ENCODE data around the gene TBL1X. TPM values are rescaled to one million over a fixed set of nuclear protein-coding genes. Genes with fewer than 3 reads are reported as not detected.

Gene TBL1X
- total RNA-seq, 1 donor from 2014 or later = 34.5 TPM

GRCh38 chrX:9642270-9642995 is 177.6 kb downstream of the TBL1X start:
- no peak for TF ChIP-seq CTCF (IDR thresholded peaks at IDR 0.05; ENCODE audit: unreplicated experiment)
- Mint-ChIP-seq H3K36me3 (peaks cover 4% of the 10 kb centered on the region), H3K4me1 (peaks cover 10% of the 10 kb centered on the region), H3K27ac (no peak overlapping the region), H3K4me3 (no peak overlapping the region), H3K9me3 (peaks cover 11% of the 10 kb centered on the region), H3K27me3 (ENCODE audit: low read depth) (no peaks in the 10 kb centered on the region)
- no peak for DNase-seq (ENCODE audit: low spot score in 2 of 2, unreplicated experiment in 2 of 2)

GRCh38 chrX:9643807-9644206 is 178.9 kb downstream of the TBL1X start:
- TF ChIP-seq CTCF (IDR thresholded peaks at IDR 0.05; ENCODE audit: unreplicated experiment) = no peak
- H3K9me3 Mint-ChIP-seq = peaks cover 8% of the 10 kb centered on the region

GRCh38 chrX:9644335-9644734 is 179.5 kb downstream of the TBL1X start:
- H3K27ac Mint-ChIP-seq = no peak overlapping the region
- peaks cover 2% of the 10 kb centered on the region for H3K36me3 Mint-ChIP-seq
- no peak for DNase-seq (ENCODE audit: low spot score in 2 of 2, unreplicated experiment in 2 of 2)
- H3K9me3 Mint-ChIP-seq = peaks cover 8% of the 10 kb centered on the region
- H3K27me3 Mint-ChIP-seq (ENCODE audit: low read depth) = no peaks in the 10 kb centered on the region
- TF ChIP-seq CTCF (IDR thresholded peaks at IDR 0.05; ENCODE audit: unreplicated experiment) = no peak
- no peak overlapping the region for H3K4me3 Mint-ChIP-seq
- H3K4me1 Mint-ChIP-seq = peaks cover 12% of the 10 kb centered on the region

More at GRCh38 chrX:9643807-9644206, 178.9 kb downstream of the TBL1X start:
- H3K36me3 Mint-ChIP-seq = peaks cover 2% of the 10 kb centered on the region
- peaks cover 12% of the 10 kb centered on the region for H3K4me1 Mint-ChIP-seq
- H3K4me3 Mint-ChIP-seq = no peak overlapping the region
- H3K27me3 Mint-ChIP-seq (ENCODE audit: low read depth) = no peaks in the 10 kb centered on the region
- H3K27ac Mint-ChIP-seq = no peak overlapping the region
- no peak for DNase-seq (ENCODE audit: low spot score in 2 of 2, unreplicated experiment in 2 of 2)

GRCh38 chrX:9646471-9647224 is 181.8 kb downstream of the TBL1X start:
- DNase-seq (ENCODE audit: low spot score in 2 of 2, unreplicated experiment in 2 of 2) = no peak

GRCh38 chrX:9647431-9647830 is 182.6 kb downstream of the TBL1X start:
- H3K4me3 Mint-ChIP-seq = no peak overlapping the region
- DNase-seq (ENCODE audit: low spot score in 2 of 2, unreplicated experiment in 2 of 2) = no peak
- no peak for TF ChIP-seq CTCF (IDR thresholded peaks at IDR 0.05; ENCODE audit: unreplicated experiment)
- H3K4me1 Mint-ChIP-seq = peaks cover 15% of the 10 kb centered on the region
- no peaks in the 10 kb centered on the region for H3K27me3 Mint-ChIP-seq (ENCODE audit: low read depth)
- no peak overlapping the region for H3K27ac Mint-ChIP-seq
- peaks cover 12% of the 10 kb centered on the region for H3K9me3 Mint-ChIP-seq
- peaks cover under 1% of the 10 kb centered on the region for H3K36me3 Mint-ChIP-seq

More at GRCh38 chrX:9646471-9647224, 181.8 kb downstream of the TBL1X start:
- Mint-ChIP-seq H3K4me1 (peaks cover 14% of the 10 kb centered on the region), H3K27me3 (ENCODE audit: low read depth) (no peaks in the 10 kb centered on the region), H3K9me3 (peaks cover 8% of the 10 kb centered on the region), H3K4me3 (no peak overlapping the region), H3K27ac (no peak overlapping the region), H3K36me3 (peaks cover 2% of the 10 kb centered on the region)
- TF ChIP-seq CTCF (IDR thresholded peaks at IDR 0.05; ENCODE audit: unreplicated experiment) = no peak
